Stomach (tissue), 4 donors: Measurements from ENCODE around the gene TEKT2.

Experiments used
- POLR2A ChIP-seq, 4 donors: fragments of 450-650 bp; IDR thresholded peaks; one replicate each; pipeline ENCODE4 v1.6.1; 2016; ENCODE audit warnings: antibody characterized with exemption in 4 of 4, control low read depth in 2 of 4, mild to moderate bottlenecking in 1 of 4, moderate library complexity in 1 of 4
- POLR2AphosphoS5 ChIP-seq, 3 donors: sonication (generic); formaldehyde crosslinking; IDR thresholded peaks; one replicate each; pipeline ENCODE4 v1.6.1; 2016; ENCODE audit warnings: antibody characterized with exemption in 3 of 3
- TF ChIP-seq, protein P1 (sequence below), 7 experiments: fragments of 450-650 bp in 4 of 7; fragments of 200-600 bp in 3 of 7; sonication (generic) in 3 of 7; IDR thresholded peaks; one replicate each; pipeline ENCODE4 v1.5.1; 2016 to 2019; ENCODE audit warnings: antibody characterized with exemption in 7 of 7, control low read depth in 2 of 7, mild to moderate bottlenecking in 1 of 7

DNA sequence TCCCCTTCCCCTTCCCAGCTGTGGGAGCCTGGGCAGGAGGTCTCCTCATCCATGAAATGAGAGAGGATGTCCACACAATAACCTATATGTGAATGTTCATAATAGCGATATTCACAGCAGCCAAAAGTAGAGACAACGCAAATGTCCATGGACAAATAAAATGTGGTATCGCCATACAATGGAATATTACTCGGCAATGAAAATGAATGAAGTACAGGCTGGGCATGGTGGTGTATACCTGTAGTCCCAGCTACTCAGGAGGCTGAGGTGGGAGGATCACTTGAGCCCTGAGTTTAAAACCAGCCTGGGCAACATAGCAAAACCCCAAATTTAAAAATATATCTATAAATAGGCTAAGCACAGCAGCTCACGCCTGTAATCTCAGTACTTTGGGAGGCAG, 17.7 kb downstream of the TEKT2 start:
- TF ChIP-seq POLR2AphosphoS5 (IDR thresholded peaks at IDR 0.05): no peak
- TF ChIP-seq, protein P1, sequence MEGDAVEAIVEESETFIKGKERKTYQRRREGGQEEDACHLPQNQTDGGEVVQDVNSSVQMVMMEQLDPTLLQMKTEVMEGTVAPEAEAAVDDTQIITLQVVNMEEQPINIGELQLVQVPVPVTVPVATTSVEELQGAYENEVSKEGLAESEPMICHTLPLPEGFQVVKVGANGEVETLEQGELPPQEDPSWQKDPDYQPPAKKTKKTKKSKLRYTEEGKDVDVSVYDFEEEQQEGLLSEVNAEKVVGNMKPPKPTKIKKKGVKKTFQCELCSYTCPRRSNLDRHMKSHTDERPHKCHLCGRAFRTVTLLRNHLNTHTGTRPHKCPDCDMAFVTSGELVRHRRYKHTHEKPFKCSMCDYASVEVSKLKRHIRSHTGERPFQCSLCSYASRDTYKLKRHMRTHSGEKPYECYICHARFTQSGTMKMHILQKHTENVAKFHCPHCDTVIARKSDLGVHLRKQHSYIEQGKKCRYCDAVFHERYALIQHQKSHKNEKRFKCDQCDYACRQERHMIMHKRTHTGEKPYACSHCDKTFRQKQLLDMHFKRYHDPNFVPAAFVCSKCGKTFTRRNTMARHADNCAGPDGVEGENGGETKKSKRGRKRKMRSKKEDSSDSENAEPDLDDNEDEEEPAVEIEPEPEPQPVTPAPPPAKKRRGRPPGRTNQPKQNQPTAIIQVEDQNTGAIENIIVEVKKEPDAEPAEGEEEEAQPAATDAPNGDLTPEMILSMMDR (IDR thresholded peaks at IDR 0.05): no peak
- TF ChIP-seq POLR2A (IDR thresholded peaks at IDR 0.05): no peak
